Naive B cell (primary cell): ENCODE results near the gene C5orf46. TPM values are rescaled to one million over a fixed set of nuclear protein-coding genes. Genes with fewer than 3 reads are reported as not detected.
"Not testable (repeated sequence)": the region's sequence is repeated elsewhere in the genome, so short reads cannot be mapped to it uniquely, and the experiment has no call there.

ENCODE experiments used
- ATAC-seq, 2 donors: fragments of 150-1000 bp; cut with Tn5 transposase; 2 replicates each; pipeline ENCODE4 v1.10.0; 2021; ENCODE audit warnings: low read depth in 2 of 2, mild to moderate bottlenecking in 2 of 2, moderate library complexity in 2 of 2
- DNase-seq: peaks from one replicate; pipeline ENCODE4 v3.0.0; 2022
- H3K27ac Mint-ChIP-seq, 6 donors: one replicate each; pipeline ENCODE4 v1.8.0; 2020 to 2022; ENCODE audit warnings: mild to moderate bottlenecking in 6 of 6, mixed read lengths in 6 of 6, moderate library complexity in 5 of 6, inconsistent platforms in 2 of 6
- H3K27me3 Mint-ChIP-seq, 3 donors: one replicate each; pipeline ENCODE4 v1.8.0; 2021 to 2022; ENCODE audit warnings: mixed read lengths in 3 of 3, mild to moderate bottlenecking in 1 of 3
- H3K36me3 Mint-ChIP-seq, 2 donors: one replicate each; pipeline ENCODE4 v1.8.0; 2020 to 2022; ENCODE audit warnings: mixed read lengths in 2 of 2, inconsistent platforms in 1 of 2, mild to moderate bottlenecking in 1 of 2
- H3K4me1 Mint-ChIP-seq, 3 donors: one replicate each; pipeline ENCODE4 v1.8.0; 2020 to 2022; ENCODE audit warnings: mixed read lengths in 3 of 3, inconsistent platforms in 1 of 3, mild to moderate bottlenecking in 1 of 3, moderate library complexity in 1 of 3
- H3K4me3 Mint-ChIP-seq, 8 donors: one replicate each; pipeline ENCODE4 v1.8.0; 2020 to 2022; ENCODE audit warnings: mild to moderate bottlenecking in 8 of 8, mixed read lengths in 8 of 8, moderate library complexity in 8 of 8, inconsistent platforms in 2 of 8
- H3K9me3 Mint-ChIP-seq, 7 donors: one replicate each; pipeline ENCODE4 v1.8.0; 2020 to 2022; ENCODE audit warnings: mixed read lengths in 7 of 7, mild to moderate bottlenecking in 5 of 7, inconsistent platforms in 2 of 7, moderate library complexity in 1 of 7
- polyA plus RNA-seq, 6 donors: library from polyadenylated mRNA; unstranded; fragments of 300-500 nt; fragmentation: Illumina TruSeq; gene quantifications; one replicate each; pipeline ENCODE4 v1.2.3, GENCODE V29; 2021; ENCODE audit warnings: low read depth in 6 of 6

C5orf46 gene
- polyA plus RNA-seq, 6 donors from 2014 or later = not detected

DNA sequence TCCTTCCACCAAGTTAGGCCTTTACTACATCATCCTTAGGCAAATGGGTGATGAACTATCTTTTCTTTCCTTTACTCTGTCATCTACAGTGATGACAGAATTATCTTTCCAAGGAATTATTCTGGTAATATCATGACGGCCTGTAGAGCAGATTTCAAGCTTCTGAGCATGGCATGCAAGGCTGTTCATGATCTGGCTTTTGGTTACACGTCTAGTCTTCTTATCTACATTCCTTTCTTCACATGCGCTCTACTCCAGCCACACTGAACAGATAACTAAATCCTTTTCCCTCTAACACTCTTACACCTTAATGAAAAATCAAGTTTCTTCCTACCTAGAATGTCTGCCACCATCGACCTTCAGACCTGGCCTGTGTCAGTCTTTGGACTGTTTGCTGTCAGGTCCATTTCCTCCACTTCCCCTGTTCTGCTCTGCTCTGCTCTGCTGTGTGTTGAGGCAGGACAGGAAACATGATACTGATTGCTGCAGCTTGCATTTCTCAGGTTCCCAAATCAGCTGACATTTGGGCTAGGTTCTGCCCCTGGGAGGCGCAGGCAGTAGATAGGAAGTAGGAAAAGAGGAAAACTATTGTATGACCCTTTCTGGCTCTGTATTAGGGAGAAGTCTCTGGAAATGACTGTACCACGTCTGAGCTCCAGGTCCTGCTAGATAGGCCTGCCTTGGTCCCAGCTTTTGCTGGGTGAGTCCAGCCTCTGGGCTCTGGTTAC, 23.6 kb downstream of the C5orf46 start:
- no peak for ATAC-seq
- Mint-ChIP-seq H3K4me1 (no peaks in the 10 kb centered on the region), H3K27ac (no peak overlapping the region), H3K9me3 (no peaks in the 10 kb centered on the region), H3K27me3 (peaks cover 0 to 27% (median 10%) of the 10 kb centered on the region in 3 donors), H3K4me3 (no peak overlapping the region), H3K36me3 (no peaks in the 10 kb centered on the region)
- no peak for DNase-seq

DNA sequence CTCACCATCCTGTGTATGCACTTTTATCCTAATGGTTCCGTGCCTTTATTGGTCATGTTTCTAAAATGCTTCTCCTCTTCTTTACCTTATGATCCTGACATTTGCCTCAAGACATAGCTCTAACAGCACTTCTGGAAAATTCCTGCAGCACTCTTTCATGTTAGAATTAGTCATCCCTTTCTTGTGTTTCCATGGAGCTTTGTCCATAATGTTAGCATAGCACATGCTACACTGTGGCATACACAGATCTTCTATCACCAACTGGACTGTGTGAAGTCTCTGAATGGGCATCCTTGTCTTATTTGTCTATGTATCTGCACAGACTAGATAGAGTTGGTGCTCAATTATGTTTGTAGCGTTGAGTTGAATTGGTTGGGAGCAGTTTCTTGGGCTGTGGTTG, 25.9 kb downstream of the C5orf46 start:
- Mint-ChIP-seq H3K27ac (no peak overlapping the region), H3K4me1 (no peaks in the 10 kb centered on the region), H3K36me3 (no peaks in the 10 kb centered on the region), H3K4me3 (no peak overlapping the region), H3K9me3 (no peaks in the 10 kb centered on the region), H3K27me3 (peaks cover 0 to 25% (median 10%) of the 10 kb centered on the region in 3 donors)
- no peak for DNase-seq
- ATAC-seq = no peak

DNA sequence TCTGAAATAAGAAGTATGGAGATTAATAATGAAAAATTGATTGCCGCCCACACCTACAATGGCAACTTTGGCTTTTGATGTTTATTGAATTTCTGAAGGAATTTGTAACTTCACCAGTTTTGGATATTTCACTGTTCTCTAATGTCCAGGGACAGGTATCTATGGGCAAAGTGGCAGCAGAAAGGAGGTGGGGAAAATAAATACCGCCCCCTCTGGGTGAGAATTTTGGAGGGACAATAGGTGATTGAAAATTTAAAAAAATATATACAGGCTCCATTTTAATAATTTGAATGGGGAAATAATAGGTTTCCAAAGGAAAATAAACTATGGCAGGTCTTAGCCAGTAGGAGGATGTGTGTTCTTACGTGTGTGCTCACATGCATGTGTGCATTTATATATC, 26.6 kb downstream of the C5orf46 start:
- Mint-ChIP-seq H3K27ac (no peak overlapping the region), H3K9me3 (no peaks in the 10 kb centered on the region), H3K27me3 (peaks cover 0 to 18% (median 10%) of the 10 kb centered on the region in 3 donors), H3K36me3 (no peaks in the 10 kb centered on the region), H3K4me3 (no peak overlapping the region), H3K4me1 (no peaks in the 10 kb centered on the region)
- DNase-seq (no peak), ATAC-seq (no peak)

DNA sequence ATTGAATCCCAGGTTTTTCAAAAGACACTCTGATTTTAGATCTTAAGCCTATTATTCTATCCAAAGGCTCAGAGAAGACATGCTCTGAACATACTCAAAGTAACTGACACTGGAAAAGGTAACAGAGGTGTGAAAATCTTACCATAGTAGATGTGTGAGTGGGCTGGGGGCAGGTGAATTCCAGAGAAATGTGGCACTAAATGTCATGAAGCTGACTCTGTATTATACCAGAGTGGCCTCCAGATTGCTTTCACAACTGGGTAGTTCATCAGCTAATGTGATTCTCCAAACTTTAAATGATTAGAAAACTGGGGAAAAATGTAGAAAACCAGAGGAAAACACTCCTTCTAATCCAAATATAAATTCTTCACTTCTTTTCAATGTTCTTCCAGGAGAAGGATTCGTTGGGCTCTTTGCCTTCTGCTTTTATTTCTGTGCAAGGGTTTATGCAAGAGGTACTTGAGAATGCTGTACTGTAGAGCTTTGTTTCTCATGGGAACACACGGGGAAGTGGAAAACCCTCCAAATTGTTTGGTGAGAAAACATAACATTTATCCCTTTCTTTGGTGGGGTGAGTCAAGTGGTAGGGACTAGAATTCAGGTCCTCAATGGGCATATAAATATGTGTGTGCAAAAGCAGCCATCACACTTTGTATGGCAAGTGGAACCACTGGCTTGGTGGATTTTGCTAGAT, 28.1 kb downstream of the C5orf46 start, which contains the start of gene SCGB3A2:
TSS of gene SCGB3A2 (plus strand) at position 646 of the 694 bp plus-strand sequence. CDS start 93 bp downstream, outside the sequence.
- H3K4me3 Mint-ChIP-seq = no peak within 1 kb of the TSS
- ATAC-seq (no peak), DNase-seq (no peak)
- H3K27ac Mint-ChIP-seq = no peak within 1 kb of the TSS
- no peaks in the 10 kb centered on the region for H3K4me1 Mint-ChIP-seq
- H3K36me3 Mint-ChIP-seq = no peaks in the 10 kb centered on the region
- peaks cover 0 to 12% (median 10%) of the 10 kb centered on the region in 3 donors for H3K27me3 Mint-ChIP-seq
- no peaks in the 10 kb centered on the region for H3K9me3 Mint-ChIP-seq

DNA sequence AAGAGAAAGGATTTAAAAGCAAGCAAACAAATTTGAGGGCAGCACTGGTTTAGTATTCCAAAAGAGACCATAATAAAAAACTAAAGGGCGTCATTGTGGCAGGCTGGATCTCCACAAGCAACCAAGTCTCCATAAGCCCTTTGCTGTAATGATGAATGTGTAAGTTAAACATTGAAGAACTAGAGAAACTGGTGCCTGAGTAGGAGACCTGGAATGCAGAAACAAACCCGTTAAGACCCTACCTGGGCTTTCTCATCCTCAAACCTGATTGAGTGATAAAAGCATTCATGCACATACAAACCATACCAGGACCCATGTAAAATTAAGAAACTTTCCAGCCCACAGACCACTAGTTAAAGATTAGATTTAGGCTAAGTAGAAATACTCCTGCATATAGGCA, 29.7 kb downstream of the C5orf46 start:
- Mint-ChIP-seq H3K4me1 (no peaks in the 10 kb centered on the region), H3K27ac (no peak overlapping the region), H3K27me3 (peaks cover 0 to 12% (median 10%) of the 10 kb centered on the region in 3 donors), H3K9me3 (no peaks in the 10 kb centered on the region), H3K36me3 (no peaks in the 10 kb centered on the region), H3K4me3 (no peak overlapping the region)
- ATAC-seq (no peak), DNase-seq (no peak)

DNA sequence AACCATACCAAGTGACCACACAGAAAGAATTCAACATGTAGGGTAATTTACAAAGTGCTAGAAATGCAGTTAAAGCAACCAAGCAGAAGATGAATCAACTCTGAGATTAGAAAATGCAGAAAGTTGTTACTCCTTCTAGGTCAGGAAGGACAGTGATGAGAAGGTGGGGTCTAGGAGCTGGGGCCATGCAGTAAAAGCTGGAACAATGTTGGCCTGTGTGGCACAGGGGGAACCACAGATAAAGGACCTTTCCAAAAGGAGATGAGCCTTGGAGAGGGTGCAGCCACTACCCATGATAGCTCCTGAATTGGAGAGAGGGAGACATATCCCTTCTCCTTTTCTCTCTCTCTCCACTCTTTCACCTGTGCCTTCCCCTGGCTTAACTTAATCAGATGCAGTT, 30.2 kb downstream of the C5orf46 start:
- Mint-ChIP-seq H3K27me3 (peaks cover 0 to 12% (median 10%) of the 10 kb centered on the region in 3 donors), H3K36me3 (no peaks in the 10 kb centered on the region), H3K4me3 (no peak overlapping the region), H3K4me1 (no peaks in the 10 kb centered on the region), H3K27ac (no peak overlapping the region), H3K9me3 (no peaks in the 10 kb centered on the region)
- ATAC-seq = no peak
- DNase-seq = no peak

DNA sequence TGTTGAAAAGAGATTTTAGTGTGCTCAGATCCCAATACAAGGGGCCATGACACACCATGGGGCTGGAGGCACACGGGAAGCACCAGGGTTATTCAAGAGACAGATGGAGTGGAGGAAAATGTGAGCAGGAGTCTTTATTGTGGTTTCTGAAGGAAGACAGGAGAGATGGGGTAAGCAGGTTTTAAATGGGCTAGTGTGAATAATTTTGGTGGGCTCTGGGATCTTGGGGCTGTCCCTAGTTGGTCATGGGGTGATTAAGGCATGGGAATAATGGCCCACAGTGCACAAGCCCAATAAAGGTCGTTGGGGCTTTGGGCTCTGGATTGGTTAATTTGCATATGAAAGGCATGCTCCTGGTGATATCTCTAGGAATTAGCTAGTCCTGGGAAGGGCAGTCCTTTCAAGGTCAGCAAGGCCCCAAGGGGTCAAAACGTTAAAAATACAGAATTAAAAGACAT, 31.4 kb downstream of the C5orf46 start:
- Mint-ChIP-seq H3K4me1 (no peaks in the 10 kb centered on the region), H3K9me3 (no peaks in the 10 kb centered on the region), H3K36me3 (no peaks in the 10 kb centered on the region), H3K27ac (peak overlapping the region in 1 of 6 donors; percentile 22), H3K27me3 (no peaks in the 10 kb centered on the region), H3K4me3 (peak overlapping the region in 1 of 8 donors; percentile 3)
- no peak for DNase-seq
- ATAC-seq = no peak

DNA sequence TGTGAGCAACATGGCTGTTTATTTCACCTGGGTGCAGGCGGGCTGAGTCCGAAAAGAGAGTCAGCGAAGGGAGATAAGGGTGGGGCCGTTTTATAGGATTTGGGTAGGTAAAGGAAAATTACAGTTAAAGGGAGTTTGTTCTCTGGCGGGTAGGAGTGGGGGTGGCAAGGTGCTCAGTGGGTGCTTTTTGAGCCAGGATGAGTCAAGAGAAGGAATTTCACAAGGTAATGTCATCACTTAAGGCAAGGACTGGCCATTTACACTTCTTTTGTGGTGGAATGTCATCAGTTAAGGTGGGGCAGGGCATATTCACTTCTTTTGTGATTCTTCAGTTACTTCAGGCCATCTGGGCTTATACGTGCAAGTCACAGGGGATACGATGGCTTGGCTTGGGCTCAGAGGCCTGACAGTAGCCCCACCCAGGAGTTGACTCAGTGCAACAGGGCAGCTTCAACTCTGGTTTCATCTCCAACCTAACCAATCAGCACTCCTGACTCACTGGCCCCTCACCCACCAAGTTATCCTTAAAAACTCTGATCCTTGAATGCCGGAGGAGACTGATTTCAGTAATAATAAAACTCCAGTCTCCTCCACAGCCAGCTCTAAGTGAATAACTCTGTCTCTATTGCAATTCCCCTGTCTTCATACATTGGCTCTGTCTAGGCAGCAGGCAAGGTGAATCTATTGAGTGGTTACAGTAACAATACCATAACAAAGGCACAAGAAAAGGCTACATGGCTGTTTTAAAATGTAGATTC, 32.0 kb downstream of the C5orf46 start:
- not testable (repeated sequence) for H3K4me1 Mint-ChIP-seq, DNase-seq, H3K27me3 Mint-ChIP-seq, H3K27ac Mint-ChIP-seq, ATAC-seq, H3K9me3 Mint-ChIP-seq, H3K36me3 Mint-ChIP-seq, H3K4me3 Mint-ChIP-seq

DNA sequence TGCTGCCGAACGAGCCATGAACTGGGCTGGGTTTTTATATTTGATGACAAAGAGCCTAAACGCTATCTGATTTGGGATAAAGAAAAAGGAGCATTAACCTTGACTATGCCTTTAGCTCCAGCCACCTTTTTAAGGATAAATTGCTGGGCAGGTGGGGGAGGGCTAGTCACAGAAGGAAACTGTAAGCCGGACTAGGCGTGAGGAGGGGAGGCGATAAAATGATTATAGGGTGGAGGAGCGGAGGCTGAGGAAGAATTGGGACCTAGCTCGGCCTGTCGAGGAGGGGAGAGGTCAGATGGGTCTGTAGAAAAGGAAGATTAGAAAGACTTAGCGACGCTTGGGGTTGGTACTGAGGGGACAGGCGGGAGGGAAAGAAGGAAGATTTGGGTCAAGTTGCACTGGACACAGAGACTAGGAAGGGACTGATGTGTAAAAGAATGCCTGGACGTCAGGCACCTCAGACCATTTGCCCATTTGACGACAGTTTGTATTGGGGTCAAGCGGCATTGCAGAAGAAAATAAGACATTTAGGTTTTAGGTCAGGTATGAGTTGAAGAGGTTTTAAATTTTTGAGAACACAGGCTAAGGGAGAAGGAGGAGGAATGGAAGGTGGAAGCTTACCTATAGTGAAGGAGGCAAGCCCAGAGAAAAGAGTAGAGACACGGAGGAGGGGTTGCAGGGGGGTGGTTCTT, 33.4 kb downstream of the C5orf46 start:
- not testable (repeated sequence) for H3K27me3 Mint-ChIP-seq, DNase-seq, ATAC-seq, H3K27ac Mint-ChIP-seq, H3K9me3 Mint-ChIP-seq, H3K4me1 Mint-ChIP-seq, H3K36me3 Mint-ChIP-seq
- H3K4me3 Mint-ChIP-seq = peak overlapping the region in 1 of 8 donors; percentile 42

DNA sequence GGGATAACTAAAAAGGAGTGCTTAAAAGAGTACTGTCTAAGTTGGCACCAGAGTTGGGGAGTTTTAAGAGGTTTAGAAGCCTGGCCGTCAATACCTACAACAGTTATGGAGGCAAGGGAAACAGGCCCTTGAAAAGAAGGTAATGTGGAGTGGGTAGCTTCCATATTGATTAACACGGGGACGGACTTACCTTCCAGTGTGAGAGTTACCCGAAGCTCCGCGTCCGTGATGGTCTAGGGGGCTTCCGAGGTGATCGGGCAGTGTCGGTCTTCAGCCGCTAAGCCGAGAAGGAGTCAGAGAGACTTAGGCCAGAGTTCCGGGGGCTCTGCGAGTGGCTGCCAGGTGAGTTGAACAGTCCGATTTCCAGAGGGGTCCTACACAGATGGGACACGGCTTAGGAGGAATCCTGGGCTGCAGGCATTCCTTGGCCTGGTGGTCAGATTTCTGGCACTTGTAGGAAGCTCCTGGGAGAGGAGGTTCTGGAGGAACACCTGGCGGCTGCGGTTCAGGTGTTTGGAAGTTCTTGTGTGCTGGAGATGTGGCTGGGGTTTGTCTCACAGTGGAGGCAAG, 34.3 kb downstream of the C5orf46 start:
- not testable (repeated sequence) for H3K27ac Mint-ChIP-seq, DNase-seq, H3K4me1 Mint-ChIP-seq, H3K36me3 Mint-ChIP-seq, H3K27me3 Mint-ChIP-seq, H3K4me3 Mint-ChIP-seq, H3K9me3 Mint-ChIP-seq, ATAC-seq

DNA sequence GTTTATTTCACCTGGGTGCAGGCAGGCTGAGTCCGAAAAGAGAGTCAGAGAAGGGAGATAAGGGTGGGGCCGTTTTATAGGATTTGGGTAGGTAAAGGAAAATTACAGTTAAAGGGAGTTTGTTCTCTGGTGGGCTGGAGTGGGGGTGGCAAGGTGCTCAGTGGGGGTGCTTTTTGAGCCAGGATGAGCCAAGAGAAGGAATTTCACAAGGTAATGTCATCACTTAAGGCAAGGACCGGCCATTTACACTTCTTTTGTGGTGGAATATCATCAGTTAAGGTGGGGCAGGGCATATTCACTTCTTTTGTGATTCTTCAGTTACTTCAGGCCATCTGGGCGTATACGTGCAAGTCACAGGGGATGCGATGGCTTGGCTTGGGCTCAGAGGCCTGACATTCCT, 36.4 kb downstream of the C5orf46 start:
- not testable (repeated sequence) for H3K9me3 Mint-ChIP-seq, H3K4me3 Mint-ChIP-seq, H3K36me3 Mint-ChIP-seq, H3K4me1 Mint-ChIP-seq, ATAC-seq, H3K27me3 Mint-ChIP-seq, H3K27ac Mint-ChIP-seq, DNase-seq

DNA sequence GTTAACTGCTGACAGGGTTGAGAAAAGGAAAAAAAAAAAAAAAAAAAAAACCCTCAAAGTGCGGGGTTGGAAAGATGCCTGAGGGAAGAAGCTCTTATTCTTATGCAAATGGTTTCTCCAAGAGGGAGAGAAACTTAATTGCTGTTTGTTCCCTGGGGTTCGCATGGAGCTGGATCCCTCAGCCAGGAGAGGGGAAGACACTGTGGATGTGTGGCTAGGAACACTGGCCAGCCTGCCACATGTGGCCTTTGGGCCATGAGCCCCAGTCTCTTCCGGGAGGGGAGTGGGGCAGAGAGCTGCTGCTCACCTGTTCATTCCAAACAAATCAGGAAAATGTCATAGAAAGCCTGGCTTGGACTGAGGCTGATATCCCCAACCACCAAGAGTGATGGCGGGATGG, 37.2 kb downstream of the C5orf46 start:
- Mint-ChIP-seq H3K27me3 (peaks cover 0 to 8% (median 6%) of the 10 kb centered on the region in 3 donors), H3K4me3 (no peak overlapping the region), H3K27ac (no peak overlapping the region), H3K36me3 (no peaks in the 10 kb centered on the region), H3K9me3 (no peaks in the 10 kb centered on the region), H3K4me1 (no peaks in the 10 kb centered on the region)
- DNase-seq (no peak), ATAC-seq (no peak)
